ENCODE results near the gene PRR14L. TPM values are rescaled to one million over a fixed set of nuclear protein-coding genes. Genes with fewer than 3 reads are reported as not detected.

The PRR14L gene
- polyA plus RNA-seq, 1 of the 3 experiments (the other 2 are of a cell fraction), result 5.9 TPM

DNA sequence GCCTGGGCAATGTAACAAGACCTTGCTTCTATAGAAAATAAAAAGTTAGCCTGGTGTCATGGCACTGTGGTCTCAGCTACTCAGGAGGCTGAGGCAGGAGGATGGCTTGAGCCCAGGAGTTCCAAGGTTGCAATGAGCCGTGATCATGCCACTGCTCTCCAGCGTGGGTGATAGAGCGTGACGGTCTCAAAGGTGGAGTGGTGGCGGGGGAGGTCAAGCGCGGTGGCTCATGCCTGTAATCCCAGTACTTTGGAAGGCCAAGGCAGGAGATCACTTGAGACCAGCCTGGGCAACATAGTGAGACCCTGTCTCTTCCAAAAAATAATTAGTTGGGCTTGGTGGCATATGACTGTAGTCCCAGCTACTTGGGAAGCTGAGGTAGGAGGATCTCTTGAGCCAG is 71.2 kb downstream of the PRR14L start:
- ChIA-PET POLR2A (no interaction called here), CTCF (no interaction called here)
- Histone ChIP-seq H3K4me1 (ENCODE audit: control insufficient read depth in 1 of 2, insufficient read depth in 2 of 2, low read depth in 1 of 2, low read length in 1 of 2) (peaks cover 2 to 19% of the 10 kb centered on the region in 2 experiments; a peak in 3 of 4 replicates), H2AFZ (ENCODE audit: low read depth) (no peak overlapping the region), H3K27me3 (ENCODE audit: insufficient read depth) (no peaks in the 10 kb centered on the region), H3K9me2 (no peaks in the 10 kb centered on the region), H3K79me2 (ENCODE audit: insufficient read depth) (no peaks in the 10 kb centered on the region), H3K9ac (no peak overlapping the region), H4K20me1 (ENCODE audit: insufficient read depth) (no peaks in the 10 kb centered on the region), H3K4me2 (no peak overlapping the region), H3K27ac (ENCODE audit: low read depth in 2 of 2, low read length in 1 of 2) (no peak overlapping the region), H3K9me3 (no peaks in the 10 kb centered on the region), H3K4me3 (ENCODE audit: low read depth in 2 of 2, low read length in 1 of 2) (no peak overlapping the region), H3F3A (replicated peaks; ENCODE audit: insufficient read depth) (peaks cover 30% of the 10 kb centered on the region), H3K36me3 (replicated peaks in 1 of 2; ENCODE audit: control insufficient read depth in 1 of 2, insufficient read depth in 2 of 2, low read length in 1 of 2) (peaks cover 0 to 4% of the 10 kb centered on the region in 2 experiments)
- DNase-seq, result no peak
- WGBS (ENCODE audit: low lambda C conversion rate), result 94% methylated on average over 7 of the region's 7 CpGs
- TF ChIP-seq GATA2 (CRISPR knock-in tag; IDR thresholded peaks at IDR 0.05), result no peak
- TF ChIP-seq FOXJ3 (CRISPR knock-in tag; IDR thresholded peaks at IDR 0.05), result no peak
- TF ChIP-seq MAX (IDR thresholded peaks at IDR 0.05; ENCODE audit: low read depth), result no peak
- TF ChIP-seq IRF3 (IDR thresholded peaks at IDR 0.05; ENCODE audit: low read depth, low read length), result no peak
- TF ChIP-seq, protein P1, sequence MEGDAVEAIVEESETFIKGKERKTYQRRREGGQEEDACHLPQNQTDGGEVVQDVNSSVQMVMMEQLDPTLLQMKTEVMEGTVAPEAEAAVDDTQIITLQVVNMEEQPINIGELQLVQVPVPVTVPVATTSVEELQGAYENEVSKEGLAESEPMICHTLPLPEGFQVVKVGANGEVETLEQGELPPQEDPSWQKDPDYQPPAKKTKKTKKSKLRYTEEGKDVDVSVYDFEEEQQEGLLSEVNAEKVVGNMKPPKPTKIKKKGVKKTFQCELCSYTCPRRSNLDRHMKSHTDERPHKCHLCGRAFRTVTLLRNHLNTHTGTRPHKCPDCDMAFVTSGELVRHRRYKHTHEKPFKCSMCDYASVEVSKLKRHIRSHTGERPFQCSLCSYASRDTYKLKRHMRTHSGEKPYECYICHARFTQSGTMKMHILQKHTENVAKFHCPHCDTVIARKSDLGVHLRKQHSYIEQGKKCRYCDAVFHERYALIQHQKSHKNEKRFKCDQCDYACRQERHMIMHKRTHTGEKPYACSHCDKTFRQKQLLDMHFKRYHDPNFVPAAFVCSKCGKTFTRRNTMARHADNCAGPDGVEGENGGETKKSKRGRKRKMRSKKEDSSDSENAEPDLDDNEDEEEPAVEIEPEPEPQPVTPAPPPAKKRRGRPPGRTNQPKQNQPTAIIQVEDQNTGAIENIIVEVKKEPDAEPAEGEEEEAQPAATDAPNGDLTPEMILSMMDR (IDR thresholded peaks at IDR 0.05), result no peak
- no peak for TF ChIP-seq REST (IDR thresholded peaks at IDR 0.05; ENCODE audit: low read depth, low read length)
- TF ChIP-seq MXI1 (IDR thresholded peaks at IDR 0.05; ENCODE audit: low read depth, low read length), result no peak
- TF ChIP-seq RFX5 (IDR thresholded peaks at IDR 0.05; ENCODE audit: low read length), result no peak

- H3K9me2 ChIP-seq, result no peaks in the 10 kb centered on the region
- peaks cover 23% of the 10 kb centered on the region for H3F3A ChIP-seq (replicated peaks; ENCODE audit: insufficient read depth)
- TF ChIP-seq POLR2AphosphoS5 (IDR thresholded peaks at IDR 0.05; ENCODE audit: low read depth, low read length) (peak; percentile 60; the same call in 1 of the 2 replicates), FOXM1 (IDR thresholded peaks at IDR 0.05; ENCODE audit: low read depth) (no peak), ELF1 (IDR thresholded peaks at IDR 0.05) (peak; percentile 90), MAX (IDR thresholded peaks at IDR 0.05; ENCODE audit: low read depth) (peak; percentile 98), NRF1 (IDR thresholded peaks at IDR 0.05; ENCODE audit: low read depth, low read length) (peak; percentile 82), RXRA (IDR thresholded peaks at IDR 0.05; ENCODE audit: borderline replicate concordance, low read depth) (no peak), SIN3A (IDR thresholded peaks at IDR 0.05; ENCODE audit: borderline replicate concordance, low read depth, low read length) (no peak), MXI1 (IDR thresholded peaks at IDR 0.05; ENCODE audit: low read depth, low read length) (peak; percentile 91; the same call in 1 of the 2 replicates), TEAD4 (IDR thresholded peaks at IDR 0.05; ENCODE audit: borderline replicate concordance, insufficient read depth) (no peak)
- TF ChIP-seq, protein P2, sequence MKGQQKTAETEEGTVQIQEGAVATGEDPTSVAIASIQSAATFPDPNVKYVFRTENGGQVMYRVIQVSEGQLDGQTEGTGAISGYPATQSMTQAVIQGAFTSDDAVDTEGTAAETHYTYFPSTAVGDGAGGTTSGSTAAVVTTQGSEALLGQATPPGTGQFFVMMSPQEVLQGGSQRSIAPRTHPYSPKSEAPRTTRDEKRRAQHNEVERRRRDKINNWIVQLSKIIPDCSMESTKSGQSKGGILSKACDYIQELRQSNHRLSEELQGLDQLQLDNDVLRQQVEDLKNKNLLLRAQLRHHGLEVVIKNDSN (IDR thresholded peaks at IDR 0.05; ENCODE audit: borderline replicate concordance, low read depth), result peak; percentile 96
- peak overlapping the region in 1 of 2 experiments; percentile 29; a peak in 1 of 4 replicates for H3K27ac ChIP-seq (ENCODE audit: low read depth in 2 of 2, low read length in 1 of 2)
- WGBS (ENCODE audit: low lambda C conversion rate), result 3% methylated on average over 18 of the region's 25 CpGs
- H3K9ac ChIP-seq, result peak overlapping the region; percentile 27; the same call in 1 of the 2 replicates
- H2AFZ ChIP-seq (ENCODE audit: low read depth), result peak overlapping the region; percentile 67
- CTCF ChIA-PET, result interaction anchor here (0.7 to 3.2 kb wide), 5 partner anchors 11 to 301 kb away, joined by 4 to 21 read pairs (median 4); partner anchors contain the start of gene PRR14L
- H3K4me3 ChIP-seq (ENCODE audit: low read depth in 2 of 2, low read length in 1 of 2), result peak overlapping the region; percentile 47 to 49
- no peaks in the 10 kb centered on the region for H3K27me3 ChIP-seq (ENCODE audit: insufficient read depth)
- peaks cover 2 to 13% of the 10 kb centered on the region in 2 experiments; a peak in 3 of 4 replicates for H3K4me1 ChIP-seq (ENCODE audit: control insufficient read depth in 1 of 2, insufficient read depth in 2 of 2, low read depth in 1 of 2, low read length in 1 of 2)
- POLR2A ChIA-PET, result interaction anchor here (0.9 to 1.8 kb wide), 4 partner anchors 11 to 77 kb away, joined by 3 to 11 read pairs (median 8); partner anchors contain the start of genes DEPDC5 and PISD
- peak overlapping the region; percentile 67 for H3K4me2 ChIP-seq
- no peaks in the 10 kb centered on the region for H3K9me3 ChIP-seq
- H3K36me3 ChIP-seq (replicated peaks in 1 of 2; ENCODE audit: control insufficient read depth in 1 of 2, insufficient read depth in 2 of 2, low read length in 1 of 2), result no peaks in the 10 kb centered on the region
- DNase-seq, result peak; percentile 94
- no peaks in the 10 kb centered on the region for H4K20me1 ChIP-seq (ENCODE audit: insufficient read depth)
- H3K79me2 ChIP-seq (ENCODE audit: insufficient read depth), result no peaks in the 10 kb centered on the region
These were observed 73.2 kb downstream of the PRR14L start for GRCh38 chr22:31676700-31677099.
